Parathyroid adenoma (tissue), 2 donors: ENCODE results near the gene L2HGDH.

ENCODE experiments used
- H2AFZ ChIP-seq: fragments of 300-600 bp; sonication (generic); one replicate; pipeline ENCODE4 v1.7.0; 2017; ENCODE audit warnings: antibody characterized with exemption, mild to moderate bottlenecking
- H3K27ac ChIP-seq: fragments of 300-600 bp; sonication (generic); one replicate; pipeline ENCODE4 v1.7.0; 2017
- H3K27me3 ChIP-seq: fragments of 300-600 bp; sonication (generic); one replicate; pipeline ENCODE4 v1.7.0; 2017; ENCODE audit warnings: low read length; ENCODE audit not compliant: control insufficient read depth, insufficient read depth
- H3K36me3 ChIP-seq: fragments of 300-600 bp; sonication (generic); one replicate; pipeline ENCODE4 v1.7.0; 2017; ENCODE audit warnings: low read length; ENCODE audit not compliant: control insufficient read depth, insufficient read depth
- H3K4me1 ChIP-seq: fragments of 300-600 bp; sonication (generic); one replicate; pipeline ENCODE4 v1.7.0; 2017; ENCODE audit warnings: control low read depth
- H3K4me2 ChIP-seq: fragments of 300-600 bp; sonication (generic); one replicate; pipeline ENCODE4 v1.7.0; 2017; ENCODE audit warnings: low read length
- H3K4me3 ChIP-seq: fragments of 300-600 bp; sonication (generic); one replicate; pipeline ENCODE4 v1.7.0; 2017; ENCODE audit warnings: low read depth, low read length
- H3K79me2 ChIP-seq: fragments of 300-600 bp; sonication (generic); one replicate; pipeline ENCODE4 v1.7.0; 2017; ENCODE audit warnings: control low read depth
- H3K9ac ChIP-seq: fragments of 300-600 bp; sonication (generic); one replicate; pipeline ENCODE4 v1.7.0; 2017; ENCODE audit warnings: mild to moderate bottlenecking
- H3K9me3 ChIP-seq: fragments of 300-600 bp; sonication (generic); one replicate; pipeline ENCODE4 v1.7.0; 2017; ENCODE audit warnings: low read length; ENCODE audit not compliant: control insufficient read depth
- CTCF ChIP-seq: fragments of 300-600 bp; sonication (generic); IDR thresholded peaks from one replicate; pipeline ENCODE4 v1.7.0; 2017; ENCODE audit warnings: antibody characterized with exemption, mild to moderate bottlenecking
- donor health status: primary hyperparathyroidism.

The L2HGDH gene

GRCh38 chr14:50233166-50233950 lies 78.7 kb downstream of the L2HGDH start:
- peaks cover 20% of the 10 kb centered on the region for H3K79me2 ChIP-seq
- no peak for TF ChIP-seq CTCF
- no peaks in the 10 kb centered on the region for H3K27me3 ChIP-seq
- H3K36me3 ChIP-seq, result no peaks in the 10 kb centered on the region
- H3K9me3 ChIP-seq, result no peaks in the 10 kb centered on the region
- H3K4me3 ChIP-seq, result no peak overlapping the region
- peak overlapping the region; percentile 3 for H2AFZ ChIP-seq
- H3K9ac ChIP-seq, result no peak overlapping the region
- no peak overlapping the region for H3K27ac ChIP-seq
- H3K4me1 ChIP-seq, result peaks cover 4% of the 10 kb centered on the region
- H3K4me2 ChIP-seq, result no peak overlapping the region

GRCh38 chr14:50232276-50232642 lies 79.8 kb downstream of the L2HGDH start:
- peak overlapping the region; percentile 93 for H3K4me2 ChIP-seq

GRCh38 chr14:50231475-50232275 lies 80.4 kb downstream of the L2HGDH start, which contains the start of gene SOS2:
Gene SOS2, minus strand, starts transcription at chr14:50231578. Its CDS starts 295 bp downstream, at chr14:50231283.
- no peaks in the 10 kb centered on the region for H3K27me3 ChIP-seq
- H3K27ac ChIP-seq, result peak within 1 kb of the TSS; percentile 92
- no peaks in the 10 kb centered on the region for H3K36me3 ChIP-seq
- H3K9ac ChIP-seq, result peak within 1 kb of the TSS; percentile 79
- peak within 1 kb of the TSS; percentile 100 for H2AFZ ChIP-seq
- H3K9me3 ChIP-seq, result no peaks in the 10 kb centered on the region
- peak; percentile 14 for TF ChIP-seq CTCF
- peak within 1 kb of the TSS; percentile 84 for H3K4me3 ChIP-seq
- H3K4me1 ChIP-seq, result peaks cover 7% of the 10 kb centered on the region
- peaks cover 31% of the 10 kb centered on the region for H3K79me2 ChIP-seq
- peak within 1 kb of the TSS; percentile 93 for H3K4me2 ChIP-seq

More at GRCh38 chr14:50232276-50232642, 79.8 kb downstream of the L2HGDH start:
- H3K9ac ChIP-seq, result no peak overlapping the region
- H3K27me3 ChIP-seq, result no peaks in the 10 kb centered on the region
- peaks cover 4% of the 10 kb centered on the region for H3K4me1 ChIP-seq
- H3K36me3 ChIP-seq, result no peaks in the 10 kb centered on the region
- no peaks in the 10 kb centered on the region for H3K9me3 ChIP-seq
- TF ChIP-seq CTCF, result no peak
- peak overlapping the region; percentile 100 for H2AFZ ChIP-seq
- H3K79me2 ChIP-seq, result peaks cover 28% of the 10 kb centered on the region
- H3K4me3 ChIP-seq, result peak overlapping the region; percentile 76
- peak overlapping the region; percentile 92 for H3K27ac ChIP-seq

GRCh38 chr14:50230701-50231474 lies 81.1 kb downstream of the L2HGDH start:
- H3K79me2 ChIP-seq, result peaks cover 31% of the 10 kb centered on the region
- peak overlapping the region; percentile 70 for H2AFZ ChIP-seq
- H3K9me3 ChIP-seq, result no peaks in the 10 kb centered on the region
- TF ChIP-seq CTCF, result no peak
- peak overlapping the region; percentile 84 for H3K4me3 ChIP-seq
- peaks cover 15% of the 10 kb centered on the region for H3K4me1 ChIP-seq
- H3K4me2 ChIP-seq, result peak overlapping the region; percentile 86
- H3K36me3 ChIP-seq, result no peaks in the 10 kb centered on the region
- H3K9ac ChIP-seq, result peak overlapping the region; percentile 48
- peak overlapping the region; percentile 92 for H3K27ac ChIP-seq
- no peaks in the 10 kb centered on the region for H3K27me3 ChIP-seq
